GM19023 (cell line): ENCODE measurements around the gene SMIM36.
A peak's percentile ranks its signal among the peaks of the same experiment; 100 is the strongest.
"Not testable (repeated sequence)": the region's sequence is repeated elsewhere in the genome, so short reads cannot be mapped to it uniquely, and the experiment has no call there.

Experiments
- ATAC-seq: cut with Tn5 transposase; IDR thresholded peaks from one replicate; pipeline ENCODE4 v1.9.1; 2021; ENCODE audit warnings: mild to moderate bottlenecking, moderate library complexity; ENCODE audit not compliant: unreplicated experiment

Gene SMIM36

DNA sequence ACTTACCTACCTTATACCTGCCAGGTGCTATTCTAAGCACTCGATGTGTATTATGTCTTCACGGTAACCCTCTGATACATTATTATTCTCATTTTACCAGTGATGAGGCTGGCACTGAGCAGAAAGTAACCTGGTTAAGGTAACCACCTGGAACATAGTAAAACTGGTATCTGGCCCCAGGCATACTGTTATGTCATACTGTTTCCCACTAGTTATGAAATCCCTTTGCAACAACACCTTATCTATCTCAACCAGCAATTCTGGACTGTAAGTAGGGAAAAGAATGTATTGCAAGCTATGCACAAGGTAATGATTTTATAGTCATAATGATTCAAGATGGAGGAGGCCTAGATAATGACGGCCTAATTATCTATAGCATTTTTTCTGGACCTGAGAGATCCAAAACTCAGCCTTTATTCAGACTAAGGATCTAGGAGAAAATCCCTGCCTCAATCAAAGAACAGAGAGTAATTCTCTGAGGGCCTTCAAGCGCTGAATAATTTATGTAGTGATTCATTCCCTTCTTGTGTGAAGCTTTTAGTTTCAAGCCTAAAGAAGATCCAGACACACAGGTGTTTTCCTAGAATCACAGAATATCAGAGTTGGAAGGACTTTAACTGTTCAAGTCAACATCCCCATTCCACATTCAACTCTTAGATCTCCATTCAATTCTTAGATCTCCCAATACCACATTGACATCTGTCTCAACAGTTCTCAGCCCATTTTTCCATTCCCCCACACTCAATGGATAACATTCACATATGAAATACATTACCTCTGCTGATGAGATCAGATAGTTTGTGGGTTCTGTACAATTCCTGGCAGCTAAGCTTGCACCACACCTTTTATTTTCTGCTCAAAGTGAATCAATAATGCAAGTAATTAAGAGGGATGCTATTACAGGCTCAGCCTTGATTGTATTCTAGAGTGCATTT is 74.8 kb downstream of the SMIM36 start:
- peak; percentile 14 for ATAC-seq

DNA sequence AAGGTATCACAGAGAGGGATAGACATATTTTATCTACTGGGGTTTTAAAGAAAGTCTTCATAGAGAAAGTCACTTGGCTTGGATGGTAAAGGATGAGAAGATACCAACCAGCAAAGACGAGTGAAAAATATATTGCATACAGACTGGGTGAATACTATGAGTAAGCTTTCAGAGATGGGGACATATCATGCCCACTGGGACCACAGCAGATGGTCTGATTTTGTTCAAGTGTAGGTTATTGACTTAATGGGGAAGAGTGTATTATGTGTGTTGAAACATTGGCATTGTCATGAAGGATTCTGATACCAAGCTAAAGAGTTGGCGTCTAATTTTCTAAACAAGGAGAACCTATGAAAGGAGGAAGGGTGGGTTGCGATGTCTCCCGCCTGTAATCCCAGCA is 75.8 kb downstream of the SMIM36 start:
- no peak for ATAC-seq

DNA sequence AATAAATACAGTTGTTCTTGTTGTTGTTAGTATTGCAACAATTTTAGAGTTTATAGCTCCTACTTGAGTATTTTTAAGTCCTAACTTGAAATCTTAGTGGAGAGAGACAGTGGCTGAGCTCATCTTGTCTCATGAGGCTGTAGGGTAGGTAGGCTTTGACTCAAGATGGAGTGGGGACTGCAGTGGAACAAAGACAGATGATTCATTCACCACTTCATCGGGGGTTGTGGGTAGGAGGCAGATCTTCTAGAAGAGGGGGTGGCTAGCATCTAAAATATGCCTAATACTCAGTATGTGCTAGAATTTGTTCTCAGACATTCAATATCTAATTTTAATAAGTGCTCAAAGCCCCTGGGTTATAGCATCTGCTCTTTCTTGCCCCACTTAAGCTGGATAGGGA is 76.5 kb downstream of the SMIM36 start:
- ATAC-seq: no peak

DNA sequence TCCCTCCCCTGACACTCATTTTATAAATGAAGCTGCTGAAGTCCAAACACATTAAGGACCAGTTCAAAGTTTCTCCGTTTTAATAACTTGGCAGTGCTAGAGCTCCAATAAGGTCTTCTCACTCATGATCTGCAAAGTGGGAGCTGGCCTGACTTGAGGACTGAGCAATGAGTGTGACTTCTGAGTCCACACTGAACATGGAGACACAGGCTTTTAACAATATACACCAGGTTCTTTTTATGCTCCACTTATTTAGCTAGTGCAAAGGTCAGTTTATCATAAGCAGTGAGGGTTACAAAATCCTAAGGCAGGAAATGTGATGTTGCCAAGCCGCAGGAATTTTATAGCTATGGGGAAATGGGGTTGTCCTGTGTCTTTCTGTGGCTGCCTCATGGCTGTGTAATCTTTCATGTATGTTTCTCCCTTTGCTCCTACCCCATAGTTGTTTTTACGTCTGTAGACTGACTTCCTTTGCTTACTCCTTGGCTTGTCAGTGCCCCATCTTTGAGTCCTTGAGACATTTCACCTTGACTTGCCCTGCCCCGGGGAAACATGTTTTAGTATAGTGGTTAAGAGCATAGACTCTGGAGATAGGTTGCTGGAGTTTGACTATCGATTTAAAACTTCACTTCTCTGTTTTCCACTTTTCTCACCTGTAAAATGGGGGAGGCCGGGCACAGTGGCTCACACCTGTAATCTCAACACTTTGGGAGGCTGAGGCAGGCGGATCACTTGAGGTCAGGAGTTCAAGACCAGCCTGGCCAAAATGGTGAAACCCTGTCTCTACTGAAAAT is 77.4 kb downstream of the SMIM36 start:
- ATAC-seq: no peak

DNA sequence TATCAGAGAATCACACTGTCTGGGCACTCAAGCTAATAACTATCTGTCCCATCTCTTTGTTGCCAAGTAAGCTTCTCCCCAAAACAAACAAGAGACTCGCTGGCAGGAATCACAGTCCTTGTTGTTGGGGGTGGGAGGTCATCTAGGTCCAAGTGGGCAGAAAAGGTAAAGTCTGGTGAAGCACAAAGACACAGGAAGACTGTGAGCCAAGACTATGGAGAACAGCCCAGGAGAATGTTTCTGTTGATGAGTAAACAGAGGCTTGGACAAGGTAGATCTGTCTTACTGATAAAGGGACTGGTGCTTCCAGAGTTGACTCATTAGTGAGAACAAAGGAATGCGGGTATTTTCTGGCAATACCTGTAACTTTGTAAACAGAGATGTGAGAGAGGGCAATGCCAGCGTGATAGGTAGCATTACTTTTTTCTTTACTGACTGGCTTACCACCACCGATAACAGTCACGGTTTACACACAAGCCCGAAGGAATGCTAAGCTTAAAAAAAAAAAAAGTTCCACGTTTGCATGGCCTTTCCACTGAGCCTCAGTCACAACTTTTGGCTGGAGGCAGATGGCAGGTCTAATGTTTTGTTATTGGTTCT is 78.1 kb downstream of the SMIM36 start:
- ATAC-seq: no peak

DNA sequence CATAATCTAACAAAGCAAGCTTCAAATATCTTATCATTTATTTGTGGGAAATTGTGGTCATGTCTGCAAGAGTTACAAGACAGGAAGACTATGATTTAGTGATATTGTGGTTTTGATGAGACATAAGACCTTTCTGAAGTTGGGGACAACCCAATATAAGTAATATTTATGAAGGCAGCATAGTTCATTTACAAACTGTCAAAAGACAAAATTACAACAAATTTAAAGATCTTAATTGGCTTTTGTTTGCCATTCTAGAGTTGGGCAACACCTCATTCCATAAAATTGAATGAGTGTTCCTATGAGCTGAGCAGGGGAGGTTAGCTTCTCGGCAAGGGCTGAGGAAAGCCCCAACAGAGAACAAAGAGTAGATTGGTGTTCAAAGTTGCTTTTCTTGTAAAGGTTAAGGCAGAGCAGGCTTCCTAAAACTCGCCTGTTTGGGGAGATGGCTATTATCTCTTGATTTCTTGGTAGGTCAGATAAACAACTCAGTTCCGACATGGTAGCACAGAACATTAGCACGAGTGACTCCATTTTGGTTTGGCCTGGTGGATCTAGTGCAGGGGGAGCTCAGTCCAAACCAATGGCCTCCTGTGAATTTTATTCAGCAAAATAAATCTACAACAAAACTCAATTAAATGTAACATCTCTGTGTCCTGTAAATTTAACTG is 78.8 kb downstream of the SMIM36 start:
- ATAC-seq: no peak

DNA sequence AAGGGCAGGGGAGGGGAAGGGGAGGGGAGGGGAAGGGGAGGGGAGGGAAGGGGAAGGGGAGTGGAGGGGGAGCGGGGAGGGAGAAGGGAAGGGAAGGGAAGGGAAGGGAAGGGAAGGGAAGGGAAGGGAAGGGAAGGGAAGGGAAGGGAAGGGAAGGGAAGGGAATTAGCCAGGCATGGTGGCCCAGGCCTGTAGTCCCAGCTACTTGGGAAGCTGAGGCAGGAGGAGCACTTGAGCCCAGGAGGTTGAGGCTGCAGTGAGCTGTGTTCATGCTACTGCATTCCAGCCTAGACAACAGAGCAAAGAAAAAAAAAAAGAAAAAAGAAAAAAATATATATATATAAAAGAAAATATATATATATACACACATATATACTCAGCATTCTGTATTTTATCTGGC is 79.3 kb downstream of the SMIM36 start:
- not testable (repeated sequence) for ATAC-seq

DNA sequence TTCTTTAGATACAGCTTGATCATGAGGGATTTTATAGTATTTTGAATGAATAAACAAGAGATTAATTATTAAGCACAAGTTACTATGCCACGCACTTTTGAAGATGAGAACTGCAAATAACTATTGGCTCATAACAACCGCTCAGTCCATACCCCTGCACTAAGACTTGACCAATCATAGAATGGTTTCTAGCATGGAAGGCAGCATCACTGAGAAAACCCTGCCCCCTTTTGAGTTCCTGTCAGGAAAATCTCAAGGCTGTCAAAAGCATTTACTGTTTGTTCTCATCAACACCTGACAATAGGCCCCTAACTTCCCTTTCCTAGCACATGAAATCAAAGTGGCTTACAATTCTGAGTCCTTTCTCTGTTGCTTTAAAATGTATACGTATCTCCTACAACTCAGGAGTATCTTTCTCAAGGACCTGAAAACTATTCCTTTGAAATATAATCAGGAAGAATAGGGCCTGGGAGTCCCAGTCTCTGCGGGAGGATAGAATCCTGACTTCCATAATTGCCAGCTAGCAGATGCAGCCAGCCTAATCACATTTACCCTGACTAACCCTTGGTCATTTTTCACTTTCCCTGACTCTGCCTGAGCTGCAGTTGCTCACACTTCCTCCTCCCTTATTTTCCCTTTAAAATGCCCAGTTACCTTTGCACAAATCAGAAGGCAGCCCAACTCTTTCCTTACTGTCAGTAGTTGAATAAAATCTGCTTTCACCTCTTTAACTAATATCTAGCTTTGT is 80.5 kb downstream of the SMIM36 start:
- no peak for ATAC-seq

DNA sequence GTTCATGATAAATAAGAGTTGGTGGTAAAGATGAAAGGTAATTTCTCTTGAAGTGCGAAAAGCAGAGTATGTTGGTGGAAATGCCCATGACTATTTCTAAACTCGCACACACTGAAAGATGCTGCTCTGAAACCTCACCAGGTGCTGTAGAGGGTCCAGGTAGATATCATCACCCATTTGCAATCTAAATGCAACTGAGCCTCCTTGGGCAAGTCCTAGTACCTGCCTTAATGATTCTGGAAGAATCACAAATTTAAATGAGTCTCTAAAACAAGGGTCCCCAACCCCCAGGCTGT is 83.7 kb downstream of the SMIM36 start:
- ATAC-seq: peak; percentile 32

DNA sequence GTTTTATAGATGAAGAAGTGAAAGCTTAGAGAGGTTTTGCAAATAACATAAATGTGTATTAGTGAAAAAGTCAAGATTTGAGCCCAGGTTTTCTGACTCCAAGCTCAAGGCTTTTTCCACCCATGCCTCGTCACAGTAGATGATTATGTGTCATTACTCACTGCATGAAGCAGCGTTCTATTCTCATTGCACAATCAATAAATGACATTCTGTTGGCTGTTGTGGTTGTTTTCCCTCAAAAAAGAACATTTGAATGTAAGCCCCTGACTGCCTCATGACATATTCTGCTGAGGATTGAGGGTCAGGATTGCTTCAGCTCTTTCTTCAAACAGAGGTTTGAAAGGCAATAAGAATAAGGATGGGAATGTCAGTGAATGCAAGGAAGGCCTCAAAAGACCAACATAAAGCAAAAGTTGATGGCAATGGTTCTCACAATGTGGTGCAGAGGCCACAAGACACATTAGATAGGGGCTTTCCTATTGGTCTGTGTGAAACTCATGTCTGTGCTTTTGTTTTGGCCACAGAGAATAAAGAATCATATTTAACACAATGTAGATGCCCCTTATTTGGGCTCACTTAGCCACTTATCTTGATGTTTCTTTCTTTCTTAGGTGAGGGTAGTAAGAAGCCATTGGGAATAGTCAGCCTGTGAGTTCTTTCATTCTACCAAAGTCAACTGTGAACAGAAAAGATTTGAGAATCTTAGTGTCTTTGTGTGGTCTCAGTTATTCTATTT is 84.2 kb downstream of the SMIM36 start:
- peak; percentile 69 for ATAC-seq

DNA sequence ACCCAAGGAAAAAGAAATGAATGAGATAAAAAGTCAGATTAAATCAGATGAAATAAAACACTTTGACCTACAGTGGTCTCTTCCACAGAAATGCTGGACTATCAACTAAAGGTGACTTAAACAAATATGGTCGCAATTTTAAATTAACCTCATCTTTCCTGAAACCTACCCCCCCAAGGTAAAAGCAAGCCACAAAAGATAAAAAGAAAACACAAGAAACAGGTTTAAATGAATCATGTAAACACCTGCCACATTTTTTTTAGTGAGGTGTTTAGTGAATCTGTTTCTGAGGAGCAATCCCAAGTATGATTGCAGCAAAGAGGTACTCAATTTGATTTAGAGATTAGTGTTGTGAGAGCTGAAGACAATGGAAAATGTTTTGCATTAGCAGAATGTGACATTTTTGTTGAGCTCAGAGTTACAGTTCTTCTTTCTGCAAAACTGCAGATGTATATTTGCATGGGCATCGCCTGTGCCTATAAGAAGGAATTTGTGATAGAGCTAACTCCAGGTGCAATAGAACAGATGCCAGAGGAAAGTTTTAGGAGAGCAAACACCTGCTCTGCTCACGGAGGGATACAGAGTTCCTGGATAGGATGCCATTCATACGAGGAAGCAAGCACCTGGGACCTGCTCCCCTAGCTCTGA is 86.2 kb downstream of the SMIM36 start:
- no peak for ATAC-seq

DNA sequence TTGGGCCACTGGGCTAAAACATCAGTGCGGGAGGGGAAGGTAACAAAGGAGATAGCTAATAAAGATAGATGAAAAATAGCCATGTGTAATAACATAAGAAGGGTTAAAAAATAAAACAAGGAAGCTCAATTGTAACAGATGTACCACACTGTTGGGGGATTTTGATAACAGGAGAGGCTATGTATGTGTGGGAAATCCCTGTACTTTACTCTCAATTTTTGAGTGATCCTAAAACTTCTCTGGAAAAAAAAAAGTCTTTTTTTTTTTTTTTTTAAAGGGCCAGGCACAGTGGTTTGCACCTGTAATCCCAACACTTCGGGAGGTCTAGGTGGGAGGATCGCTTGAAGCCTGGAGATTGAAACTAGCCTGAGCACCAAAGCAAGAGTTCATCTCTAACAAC is 87.7 kb downstream of the SMIM36 start:
- no peak for ATAC-seq

DNA sequence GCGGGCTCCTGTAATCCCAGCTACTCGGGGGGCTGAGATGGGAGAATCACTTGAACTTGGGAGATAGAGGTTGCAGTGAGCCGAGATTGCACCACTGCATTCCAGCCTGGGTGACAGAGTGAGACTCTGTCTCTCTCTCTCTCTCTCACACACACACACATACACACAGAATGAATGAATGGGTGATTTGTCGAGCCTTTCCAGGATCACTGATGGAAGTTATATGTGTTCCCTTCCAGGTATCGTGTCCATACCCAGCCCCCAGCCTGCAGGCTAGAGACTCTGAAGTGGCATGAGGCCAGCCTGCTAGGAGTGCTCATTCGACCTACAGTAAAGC is 88.5 kb downstream of the SMIM36 start:
- not testable (repeated sequence) for ATAC-seq

DNA sequence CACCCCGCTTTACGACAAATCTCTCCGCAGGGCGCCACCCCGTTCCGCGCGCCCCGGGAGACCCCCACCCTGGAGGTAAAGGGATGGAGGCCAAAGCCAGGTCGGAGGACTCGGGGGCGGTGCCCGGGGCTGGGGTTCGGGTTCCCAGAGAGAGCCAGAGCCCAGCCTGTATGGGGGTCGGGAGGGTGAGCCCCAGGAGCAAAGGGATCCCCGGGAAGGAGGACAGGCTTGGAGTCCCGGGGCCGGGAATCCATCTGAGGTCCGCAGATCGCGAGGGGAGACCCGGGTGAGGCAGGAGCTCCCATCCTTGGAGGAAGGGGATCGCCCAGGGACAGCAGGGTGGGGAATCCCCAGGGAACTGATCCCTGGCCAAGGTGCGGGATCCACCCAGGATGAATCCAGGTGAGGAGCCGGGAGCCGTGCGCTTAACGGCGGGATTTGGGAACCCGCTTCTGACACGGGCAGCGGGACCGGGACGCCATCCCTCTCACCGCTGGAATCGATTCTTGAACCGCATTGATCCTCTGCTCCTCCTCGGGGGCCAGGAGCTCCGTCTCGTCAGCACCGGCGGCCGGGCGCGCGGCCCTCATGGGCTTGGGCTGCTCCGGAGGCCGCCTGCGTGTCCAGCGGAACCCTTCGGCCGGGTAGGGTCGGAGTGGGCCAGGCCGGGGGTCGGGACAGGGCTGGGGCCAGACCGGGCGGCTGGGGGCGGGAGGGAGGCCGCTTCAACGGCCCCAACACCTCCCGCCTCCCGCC is 89.9 kb downstream of the SMIM36 start, which contains the start of gene MMD:
Gene MMD (minus strand): TSS at position 657 of the 756 bp plus-strand sequence. CDS start 140 bp downstream, at position 517.
- ATAC-seq: peak; percentile 27

DNA sequence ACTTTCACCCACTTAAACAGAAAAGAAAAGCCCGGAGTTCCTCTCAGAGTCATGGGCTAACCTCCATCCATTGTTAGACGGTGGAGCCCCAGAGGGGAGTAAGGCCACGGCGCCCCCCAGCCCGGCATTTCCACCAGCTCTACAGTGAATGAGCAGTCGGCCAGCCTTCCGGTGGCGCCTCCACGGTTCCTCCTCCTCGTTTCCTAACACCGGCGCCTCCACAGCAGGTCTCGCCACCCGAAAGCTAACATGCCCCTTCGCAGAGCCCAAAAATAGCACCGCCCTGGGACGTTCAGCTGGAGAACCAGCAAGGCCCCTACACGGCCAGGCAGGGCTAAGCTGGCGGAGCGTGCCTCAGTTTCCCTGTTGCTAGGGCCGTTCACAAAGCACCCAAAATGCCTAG is 90.5 kb downstream of the SMIM36 start:
- peak; percentile 12 for ATAC-seq

DNA sequence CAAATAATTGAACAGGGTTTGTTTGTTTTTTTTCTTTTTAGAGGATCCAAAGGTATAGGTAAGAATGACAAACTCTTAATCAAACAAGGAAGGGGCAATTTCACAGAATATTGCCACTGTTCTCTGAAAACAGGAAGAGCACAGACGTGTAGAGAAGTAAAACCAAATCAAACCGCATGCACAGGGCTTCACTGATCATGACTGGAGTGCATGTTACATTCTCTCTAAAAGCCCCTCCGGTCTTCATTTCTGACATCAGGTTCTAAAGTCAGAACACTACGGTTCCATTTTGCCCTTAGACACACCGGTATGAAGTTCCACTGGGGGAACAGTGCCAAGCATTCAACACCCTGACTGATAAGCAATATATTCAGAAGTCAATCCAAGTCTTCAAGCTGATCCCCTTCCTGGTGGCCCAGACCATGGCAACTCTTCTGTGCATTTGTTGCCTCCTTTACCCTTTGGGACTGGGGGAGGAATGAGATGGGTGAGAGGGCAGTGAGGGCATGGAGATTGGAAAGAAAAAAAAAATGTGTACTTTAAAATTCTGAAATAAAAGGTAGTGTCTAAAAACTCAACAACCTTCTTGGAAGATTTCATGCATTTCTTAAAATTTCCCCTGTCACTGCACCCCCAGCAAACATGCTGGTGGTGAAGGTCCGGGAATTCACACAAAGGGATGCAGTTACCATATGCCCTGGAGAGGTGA is 91.0 kb downstream of the SMIM36 start:
- peak; percentile 25 for ATAC-seq

DNA sequence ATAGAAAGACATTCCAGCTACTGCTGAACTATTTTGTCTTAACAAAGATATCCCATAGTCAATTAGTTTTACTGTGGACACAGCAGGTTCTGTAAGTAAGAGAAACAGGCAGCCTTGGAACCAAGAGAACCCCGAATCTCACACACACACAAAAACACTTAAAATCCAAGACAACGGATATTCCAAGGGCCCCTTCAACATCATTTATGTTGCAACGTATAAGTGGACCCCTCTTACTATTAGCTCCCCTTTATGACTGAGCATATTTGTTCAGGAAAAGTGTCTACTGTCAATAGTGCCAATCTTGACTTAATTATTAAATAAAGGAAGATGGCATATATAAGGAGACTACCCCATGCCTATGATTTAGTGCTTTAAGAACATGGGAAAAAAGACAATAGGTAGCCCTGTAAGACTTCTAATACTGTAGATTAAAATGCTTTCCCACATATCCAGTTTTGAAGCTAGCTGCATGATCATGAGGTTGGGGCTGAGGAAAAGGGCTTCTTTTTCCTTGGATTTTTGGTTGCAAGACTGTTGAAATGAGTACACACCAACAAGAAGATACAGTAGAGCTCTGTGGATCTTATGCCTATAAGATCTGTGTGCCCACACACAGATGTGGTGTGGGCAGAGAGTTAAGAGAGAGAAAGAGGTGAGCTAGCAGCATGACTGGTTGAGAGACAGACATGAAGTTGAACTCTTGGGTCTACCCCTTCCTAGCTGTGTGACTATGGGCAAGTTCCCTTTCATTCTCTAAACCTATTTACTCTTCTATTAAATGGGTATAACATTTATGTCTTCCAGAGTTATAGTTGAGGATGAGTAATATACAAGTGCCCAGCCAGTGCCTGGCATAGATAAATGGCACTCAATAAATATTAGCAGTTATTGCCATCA is 92.6 kb downstream of the SMIM36 start:
- no peak for ATAC-seq
